ENCODE data around the gene ATP6AP1. TPM values are rescaled to one million over a fixed set of nuclear protein-coding genes. Genes with fewer than 3 reads are reported as not detected.

The ATP6AP1 gene
- total and polyA plus RNA-seq, 9 of the 15 experiments (the other 6 are each of a cell fraction or from before 2014, with no cell fraction given) = 8.3 to 90.5 (median 52.9) TPM

GRCh38 chrX:154459832-154460231, 31.4 kb downstream of the ATP6AP1 start:
- Histone ChIP-seq H3K4me3 (peak overlapping the region; percentile 59), H4K20me1 (replicated peaks; ENCODE audit: control insufficient read depth, insufficient read depth, low read length) (peaks cover 3% of the 10 kb centered on the region; the same call in 1 of the 2 replicates)
- TF ChIP-seq CBFA2T3 (IDR thresholded peaks at IDR 0.05) (peak; percentile 20; the same call in 1 of the 2 replicates), VEZF1 (CRISPR knock-in tag; IDR thresholded peaks at IDR 0.05) (peak; percentile 65), NRF1 (conservative IDR thresholded peaks at IDR 0.05 in 1 of 2, IDR thresholded peaks at IDR 0.05 in 1 of 2) (peak; percentile 37 to 55; a peak in 2 of 4 replicates), MLLT1 (IDR thresholded peaks at IDR 0.05) (no peak), PKNOX1 (IDR thresholded peaks at IDR 0.05) (peak; percentile 6; the same call in 1 of the 2 replicates), ZNF316 (IDR thresholded peaks at IDR 0.05) (no peak), CBX8 (IDR thresholded peaks at IDR 0.05; ENCODE audit: borderline replicate concordance, extremely low read depth, low read depth, low read length, poor library complexity, severe bottlenecking) (no peak), POLR2G (IDR thresholded peaks at IDR 0.05; ENCODE audit: low read depth, low read length) (peak; percentile 42; the same call in 1 of the 2 replicates), MEIS2 (IDR thresholded peaks at IDR 0.05; ENCODE audit: partially characterized antibody) (peak; percentile 7), EGR1 (conservative IDR thresholded peaks at IDR 0.05) (peak; percentile 42; the same call in 1 of the 2 replicates), LARP7 (IDR thresholded peaks at IDR 0.05) (no peak), NFIC (IDR thresholded peaks at IDR 0.05) (peak; percentile 80), TFAP4 (CRISPR knock-in tag; IDR thresholded peaks at IDR 0.05; ENCODE audit: borderline replicate concordance) (peak; percentile 35; the same call in 1 of the 2 replicates), KLF1 (tag; IDR thresholded peaks at IDR 0.05) (no peak), E2F6 (IDR thresholded peaks at IDR 0.05; ENCODE audit: borderline replicate concordance in 1 of 2, extremely low read depth in 1 of 2, insufficient read depth in 1 of 2, insufficient read length in 1 of 2, low read depth in 1 of 2, low read length in 1 of 2, poor library complexity in 1 of 2, severe bottlenecking in 1 of 2) (peak in 1 of 2 experiments; percentile 36)

More at GRCh38 chrX:154459832-154460231, 31.4 kb downstream of the ATP6AP1 start:
- Histone ChIP-seq H3K9ac (ENCODE audit: insufficient read depth in 1 of 2, low read depth in 2 of 2, low read length in 2 of 2) (peak overlapping the region; percentile 37 to 92; a peak in 3 of 4 replicates), H3K4me1 (replicated peaks in 1 of 2; ENCODE audit: control insufficient read depth in 2 of 2, insufficient read depth in 2 of 2, low read length in 2 of 2) (peaks cover 7 to 50% of the 10 kb centered on the region in 2 experiments; a peak in 3 of 5 replicates), H3K27me3 (ENCODE audit: control insufficient read depth in 2 of 2, insufficient read depth in 2 of 2, low read length in 2 of 2) (no peaks in the 10 kb centered on the region), H3K79me2 (ENCODE audit: control insufficient read depth, insufficient read depth, low read length) (peaks cover 30% of the 10 kb centered on the region), H3K27ac (ENCODE audit: extremely low read depth, low read depth, low read length) (no peak overlapping the region), H3K9me1 (ENCODE audit: control insufficient read depth, insufficient read depth, low read length) (no peaks in the 10 kb centered on the region), H3K36me3 (ENCODE audit: control insufficient read depth, insufficient read depth, low read length) (peaks cover 40% of the 10 kb centered on the region; the same call in 2 of the 3 replicates), H2AFZ (ENCODE audit: low read depth, low read length) (no peak overlapping the region), H3K9me3 (replicated peaks; ENCODE audit: control insufficient read depth, insufficient read depth, low read depth, low read length) (no peaks in the 10 kb centered on the region), H3K4me2 (ENCODE audit: insufficient read depth, low read length) (peak overlapping the region; percentile 81)
- CTCF ChIA-PET (ENCODE audit: low intra/inter-chr PET ratio) = no interaction called here
- ATAC-seq = peak; percentile 71
- DNase-seq (ENCODE audit: extremely low read depth in 1 of 4, low spot score in 3 of 4) = peak; percentile 45 to 62 (median 51)
- 16% methylated on average over 4 of the region's 14 CpGs for WGBS (ENCODE audit: insufficient coverage, low coverage, missing lambda C conversion rate)
- intact Hi-C loops (cut with micrococcal nuclease) = no loop called here
- no TSS peak for BruUV-seq (replicated peaks)
- in situ Hi-C loops (cut with MboI) = no loop called here
- POLR2A ChIA-PET = interaction anchor here (0.5 to 2.9 kb wide), 9 partner anchors 12 to 1530 kb away, joined by 3 to 11 read pairs (median 4); partner anchors contain the start of gene LAGE3
- FAIRE-seq = no peak

Measured in K562 (cell line).